Ishikawa (cell line): Measurements from ENCODE around the gene PPP1CA.

ENCODE experiments used
- EGR1 ChIP-seq: IDR thresholded peaks from 2 replicates; pipeline ENCODE4 v1.6.1; 2012
- EP300 ChIP-seq: IDR thresholded peaks from 2 replicates; pipeline ENCODE4 v1.6.1; 2012; ENCODE audit warnings: borderline replicate concordance
- RAD21 ChIP-seq: IDR thresholded peaks from 2 replicates; pipeline ENCODE4 v1.6.1; 2012; ENCODE audit warnings: low read depth
- TF ChIP-seq, protein P1 (sequence below): IDR thresholded peaks from 2 replicates; pipeline ENCODE4 v1.6.1; 2012; ENCODE audit warnings: low read depth, mild to moderate bottlenecking
- TF ChIP-seq, protein P2 (sequence below): IDR thresholded peaks from 2 replicates; pipeline ENCODE4 v1.6.1; 2012

DNA sequence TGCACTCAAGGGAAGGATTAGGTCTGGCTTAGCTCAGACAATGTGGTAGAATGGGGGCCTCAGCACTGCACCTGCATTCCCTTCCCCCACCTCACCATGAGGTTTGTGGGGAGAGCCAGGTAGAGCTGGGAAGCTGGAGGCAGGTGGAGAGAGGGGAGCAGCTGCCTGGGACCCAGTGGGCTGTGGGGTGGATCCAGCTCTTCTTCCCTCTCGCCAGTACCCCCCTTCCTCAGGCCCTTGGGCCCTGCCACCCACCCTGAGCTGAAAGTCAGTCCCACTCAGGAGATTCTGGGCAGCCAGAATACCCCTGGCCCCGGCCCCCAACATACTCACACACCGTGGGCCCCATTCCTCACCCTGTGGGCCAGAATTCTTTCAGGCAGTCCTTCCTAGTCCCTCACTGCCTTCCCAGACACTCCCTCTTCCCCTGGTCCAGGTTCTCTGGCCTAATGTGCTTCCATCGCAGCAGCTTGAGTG is 45.2 kb downstream of the PPP1CA start:
- no peak for TF ChIP-seq RAD21
- TF ChIP-seq EP300, result no peak
- TF ChIP-seq, protein P1, sequence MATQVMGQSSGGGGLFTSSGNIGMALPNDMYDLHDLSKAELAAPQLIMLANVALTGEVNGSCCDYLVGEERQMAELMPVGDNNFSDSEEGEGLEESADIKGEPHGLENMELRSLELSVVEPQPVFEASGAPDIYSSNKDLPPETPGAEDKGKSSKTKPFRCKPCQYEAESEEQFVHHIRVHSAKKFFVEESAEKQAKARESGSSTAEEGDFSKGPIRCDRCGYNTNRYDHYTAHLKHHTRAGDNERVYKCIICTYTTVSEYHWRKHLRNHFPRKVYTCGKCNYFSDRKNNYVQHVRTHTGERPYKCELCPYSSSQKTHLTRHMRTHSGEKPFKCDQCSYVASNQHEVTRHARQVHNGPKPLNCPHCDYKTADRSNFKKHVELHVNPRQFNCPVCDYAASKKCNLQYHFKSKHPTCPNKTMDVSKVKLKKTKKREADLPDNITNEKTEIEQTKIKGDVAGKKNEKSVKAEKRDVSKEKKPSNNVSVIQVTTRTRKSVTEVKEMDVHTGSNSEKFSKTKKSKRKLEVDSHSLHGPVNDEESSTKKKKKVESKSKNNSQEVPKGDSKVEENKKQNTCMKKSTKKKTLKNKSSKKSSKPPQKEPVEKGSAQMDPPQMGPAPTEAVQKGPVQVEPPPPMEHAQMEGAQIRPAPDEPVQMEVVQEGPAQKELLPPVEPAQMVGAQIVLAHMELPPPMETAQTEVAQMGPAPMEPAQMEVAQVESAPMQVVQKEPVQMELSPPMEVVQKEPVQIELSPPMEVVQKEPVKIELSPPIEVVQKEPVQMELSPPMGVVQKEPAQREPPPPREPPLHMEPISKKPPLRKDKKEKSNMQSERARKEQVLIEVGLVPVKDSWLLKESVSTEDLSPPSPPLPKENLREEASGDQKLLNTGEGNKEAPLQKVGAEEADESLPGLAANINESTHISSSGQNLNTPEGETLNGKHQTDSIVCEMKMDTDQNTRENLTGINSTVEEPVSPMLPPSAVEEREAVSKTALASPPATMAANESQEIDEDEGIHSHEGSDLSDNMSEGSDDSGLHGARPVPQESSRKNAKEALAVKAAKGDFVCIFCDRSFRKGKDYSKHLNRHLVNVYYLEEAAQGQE, result no peak
- TF ChIP-seq, protein P2, sequence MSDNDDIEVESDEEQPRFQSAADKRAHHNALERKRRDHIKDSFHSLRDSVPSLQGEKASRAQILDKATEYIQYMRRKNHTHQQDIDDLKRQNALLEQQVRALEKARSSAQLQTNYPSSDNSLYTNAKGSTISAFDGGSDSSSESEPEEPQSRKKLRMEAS, result no peak
- TF ChIP-seq EGR1, result no peak
